Activated CD4-positive, alpha-beta T cell treated with anti-CD3 and anti-CD28 coated beads, Interleukin-2, amount 10 ng/mL, durations not matched to agents 24 days and 14 days (primary cell): ENCODE measurements around the gene SERP2. TPM values are rescaled to one million over a fixed set of nuclear protein-coding genes. Genes with fewer than 3 reads are reported as not detected.
"Not testable (repeated sequence)": the region's sequence is repeated elsewhere in the genome, so short reads cannot be mapped to it uniquely, and the experiment has no call there.

ENCODE experiments used
- DNase-seq: peaks from one replicate; pipeline ENCODE4 v3.0.0; 2022
- H3K27ac Mint-ChIP-seq: one replicate; pipeline ENCODE4 v1.8.0; 2022; ENCODE audit warnings: mild to moderate bottlenecking, mixed read lengths
- H3K27me3 Mint-ChIP-seq: one replicate; pipeline ENCODE4 v1.8.0; 2022; ENCODE audit warnings: mixed read lengths
- H3K36me3 Mint-ChIP-seq: one replicate; pipeline ENCODE4 v1.8.0; 2022; ENCODE audit warnings: low read depth, mild to moderate bottlenecking, mixed read lengths
- H3K4me1 Mint-ChIP-seq: one replicate; pipeline ENCODE4 v1.8.0; 2021; ENCODE audit warnings: mixed read lengths
- H3K4me3 Mint-ChIP-seq: one replicate; pipeline ENCODE4 v1.8.0; 2022; ENCODE audit warnings: mild to moderate bottlenecking, moderate library complexity, mixed read lengths
- H3K9me3 Mint-ChIP-seq: one replicate; pipeline ENCODE4 v1.8.0; 2021; ENCODE audit warnings: mixed read lengths
- intact Hi-C: fragments of 100-400 bp; cut with micrococcal nuclease; formaldehyde crosslinking; loops from one replicate; pipeline ENCODE4 v1.15.1; 2023
- total RNA-seq: library from RNA; stranded (reverse); gene quantifications from 2 replicates; pipeline ENCODE4 v1.2.3, GENCODE V29; 2022

The SERP2 gene
- total RNA-seq: not detected in 2 replicates

DNA sequence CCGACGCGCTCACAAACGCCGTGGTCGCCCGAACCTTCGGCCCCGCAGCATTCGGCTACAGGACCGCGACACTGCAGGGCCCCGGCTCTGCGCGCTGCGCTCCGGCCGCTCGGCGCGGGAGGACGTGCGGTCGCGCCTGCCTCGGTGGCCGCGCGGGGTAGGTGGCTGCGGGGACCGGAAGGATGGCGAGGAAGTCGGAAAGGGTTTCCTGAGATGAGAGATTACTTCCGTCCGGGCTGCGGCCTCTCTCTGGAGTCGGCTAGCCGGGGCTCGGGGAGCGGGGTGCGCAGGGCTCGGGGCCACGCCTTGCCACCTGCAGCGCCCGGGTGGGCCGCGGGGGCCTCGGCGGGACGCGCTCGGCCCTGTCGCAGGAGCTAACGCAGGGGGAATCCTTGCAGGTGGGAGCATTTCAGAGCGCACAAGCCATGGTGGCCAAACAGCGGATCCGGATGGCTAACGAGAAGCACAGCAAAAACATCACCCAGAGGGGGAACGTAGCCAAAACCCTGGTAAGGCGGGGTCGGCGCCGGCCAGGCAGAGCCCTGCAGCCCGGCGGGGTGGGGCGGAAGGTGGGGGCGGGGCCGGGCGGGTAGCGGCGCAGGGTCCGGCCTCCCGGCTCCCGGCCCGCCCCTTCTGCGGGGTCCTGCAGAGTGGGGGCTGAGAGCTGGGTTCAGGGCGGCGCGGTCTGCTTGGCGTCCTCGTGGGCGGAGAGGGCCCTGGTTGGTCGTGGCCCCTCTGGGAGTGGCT, at the start of gene SERP2:
SERP2 (plus strand) TSS at position 224 of the 747 bp plus-strand sequence; CDS start at position 426, 202 bp downstream.
- Mint-ChIP-seq H3K9me3 (no peaks in the 10 kb centered on the region), H3K4me3 (peak within 1 kb of the TSS; percentile 50), H3K27me3 (peaks cover 38% of the 10 kb centered on the region), H3K27ac (no peak within 1 kb of the TSS), H3K4me1 (no peaks in the 10 kb centered on the region), H3K36me3 (no peaks in the 10 kb centered on the region)
- DNase-seq: peak; percentile 58
- intact Hi-C loops: no loop called here

DNA sequence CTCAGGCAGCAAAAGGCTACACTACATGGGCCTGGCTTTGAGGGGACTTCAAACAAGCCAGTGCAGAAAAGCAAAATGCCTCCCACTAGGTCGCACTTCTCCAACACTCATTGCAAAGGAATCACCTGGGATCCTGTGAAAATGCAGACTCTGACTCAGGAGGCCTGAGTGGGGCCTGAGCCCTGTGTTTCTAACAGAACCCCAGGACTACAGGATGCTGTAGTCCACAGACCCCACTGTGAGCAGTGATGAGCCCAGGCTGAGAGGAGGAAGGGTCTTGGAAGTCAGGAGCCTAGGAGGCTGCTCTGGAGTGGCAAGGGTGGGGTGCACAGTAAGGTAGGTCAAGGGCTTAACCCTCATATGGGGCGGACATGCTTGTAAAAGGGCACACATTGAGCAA, 46.7 kb upstream of the SERP2 start:
- no peak overlapping the region for H3K27ac Mint-ChIP-seq
- intact Hi-C loops: no loop called here
- no peaks in the 10 kb centered on the region for H3K4me1 Mint-ChIP-seq
- no peak for DNase-seq
- H3K36me3 Mint-ChIP-seq: no peaks in the 10 kb centered on the region
- H3K27me3 Mint-ChIP-seq: no peaks in the 10 kb centered on the region
- H3K4me3 Mint-ChIP-seq: no peak overlapping the region
- H3K9me3 Mint-ChIP-seq: no peaks in the 10 kb centered on the region

GRCh38 chr13:44329041-44329440, 44.6 kb upstream of the SERP2 start:
- DNase-seq, H3K27me3 Mint-ChIP-seq, intact Hi-C loops, H3K4me1 Mint-ChIP-seq, H3K9me3 Mint-ChIP-seq, H3K4me3 Mint-ChIP-seq, H3K36me3 Mint-ChIP-seq, H3K27ac Mint-ChIP-seq: not testable (repeated sequence)

DNA sequence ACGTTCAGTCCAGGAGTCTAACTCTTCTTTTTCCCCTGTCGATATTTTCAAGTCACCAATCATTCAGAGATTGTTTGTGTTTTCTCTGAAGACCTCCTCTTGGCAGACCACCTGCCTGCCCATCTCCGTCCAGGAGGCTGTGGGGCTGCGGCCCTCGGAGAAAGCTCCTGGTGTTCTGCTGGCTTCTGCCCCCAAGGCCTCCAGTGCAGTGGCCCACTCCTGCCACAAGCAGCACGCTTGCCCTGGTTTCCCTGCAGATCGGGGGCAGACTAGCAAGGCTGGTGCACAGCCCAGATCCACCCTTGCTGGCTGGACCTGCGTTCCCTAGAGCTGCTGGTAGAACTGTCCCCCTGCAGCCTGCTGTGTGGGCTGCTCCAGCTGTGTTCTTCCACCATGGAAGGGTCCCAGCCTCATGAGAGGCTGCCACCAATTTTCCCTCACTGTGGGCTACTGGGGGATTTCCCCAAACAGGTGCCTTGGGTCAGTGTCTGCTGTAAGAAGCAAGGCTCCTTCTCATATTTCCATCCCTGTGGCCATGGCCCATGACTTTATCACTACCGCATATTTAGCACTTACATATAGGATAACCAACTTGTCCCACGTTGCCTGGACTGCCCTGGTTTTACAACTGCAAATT, 43.6 kb upstream of the SERP2 start:
- no peak for DNase-seq
- Mint-ChIP-seq H3K27ac (no peak overlapping the region), H3K27me3 (no peaks in the 10 kb centered on the region), H3K36me3 (no peaks in the 10 kb centered on the region), H3K4me1 (no peaks in the 10 kb centered on the region), H3K9me3 (no peaks in the 10 kb centered on the region), H3K4me3 (no peak overlapping the region)
- intact Hi-C loops: no loop called here

DNA sequence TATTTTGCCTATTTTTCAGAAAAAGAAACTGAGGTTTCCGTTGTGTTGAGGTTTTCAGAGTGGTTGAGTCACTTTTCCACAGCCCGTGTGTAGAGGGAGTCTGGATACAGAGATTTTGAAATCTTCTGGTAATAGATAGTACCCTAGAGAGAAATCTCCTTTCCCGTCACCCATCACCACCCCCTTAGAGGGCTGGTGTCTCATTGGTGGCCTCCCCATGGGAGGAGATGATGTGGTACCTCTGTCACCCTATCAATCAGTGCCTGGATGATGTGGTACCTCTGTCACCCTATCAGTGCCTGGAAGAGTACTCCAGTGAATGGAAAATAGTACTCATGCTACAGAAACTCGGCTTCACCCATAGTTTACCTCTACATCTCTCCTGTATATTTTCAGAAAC, 42.2 kb upstream of the SERP2 start:
- no peaks in the 10 kb centered on the region for H3K9me3 Mint-ChIP-seq
- intact Hi-C loops: no loop called here
- no peaks in the 10 kb centered on the region for H3K4me1 Mint-ChIP-seq
- no peak for DNase-seq
- no peaks in the 10 kb centered on the region for H3K27me3 Mint-ChIP-seq
- H3K4me3 Mint-ChIP-seq: no peak overlapping the region
- no peaks in the 10 kb centered on the region for H3K36me3 Mint-ChIP-seq
- H3K27ac Mint-ChIP-seq: peak overlapping the region; percentile 22

DNA sequence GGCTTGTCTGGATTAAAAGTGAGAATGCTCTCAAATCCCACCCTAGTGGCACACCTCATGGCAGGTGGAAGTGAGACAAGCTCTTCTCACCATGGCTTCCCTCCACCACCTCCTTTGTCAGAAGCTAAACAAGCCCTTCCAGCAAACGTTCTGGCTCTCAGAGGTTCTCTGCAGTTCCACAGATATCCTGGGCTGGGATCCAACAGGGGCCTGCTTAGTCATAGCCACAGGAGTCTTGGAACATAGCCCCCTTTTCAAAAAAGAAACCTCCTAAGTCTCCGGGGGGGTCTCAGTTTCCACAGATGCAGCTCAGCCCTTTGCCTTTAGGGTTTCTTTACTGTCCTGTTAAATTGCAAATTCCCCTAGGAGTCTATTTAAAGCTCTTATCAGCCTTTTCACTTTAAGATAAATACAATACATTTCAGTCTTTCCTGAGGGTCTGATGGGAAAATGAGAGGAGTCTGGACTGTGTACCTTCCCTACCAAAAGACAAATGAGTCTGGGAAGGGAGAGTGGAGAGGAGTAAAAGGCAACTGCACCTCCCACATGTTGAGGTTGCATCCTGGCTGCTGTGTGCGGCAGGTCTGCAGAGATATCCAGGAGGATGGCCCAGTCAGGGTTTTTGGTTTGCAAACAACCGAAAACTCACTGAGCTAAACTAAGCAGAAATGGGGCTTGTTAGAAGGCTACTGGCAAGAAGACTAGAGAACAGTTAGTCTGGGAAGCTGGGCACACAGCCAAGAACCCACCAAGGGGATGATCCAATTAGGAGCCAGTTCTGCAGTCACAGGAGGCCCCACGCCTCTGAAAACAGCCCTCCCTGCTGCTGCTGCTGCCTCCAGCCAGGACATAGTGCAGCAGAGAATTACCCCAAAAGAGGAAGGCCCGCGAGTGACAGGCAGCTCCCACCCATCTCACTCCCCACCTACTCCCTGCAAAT, 41.4 kb upstream of the SERP2 start:
- Mint-ChIP-seq H3K4me3 (no peak overlapping the region), H3K27me3 (no peaks in the 10 kb centered on the region), H3K9me3 (no peaks in the 10 kb centered on the region), H3K36me3 (no peaks in the 10 kb centered on the region), H3K27ac (peak overlapping the region; percentile 22), H3K4me1 (peaks cover 2% of the 10 kb centered on the region)
- no peak for DNase-seq
- intact Hi-C loops: no loop called here

DNA sequence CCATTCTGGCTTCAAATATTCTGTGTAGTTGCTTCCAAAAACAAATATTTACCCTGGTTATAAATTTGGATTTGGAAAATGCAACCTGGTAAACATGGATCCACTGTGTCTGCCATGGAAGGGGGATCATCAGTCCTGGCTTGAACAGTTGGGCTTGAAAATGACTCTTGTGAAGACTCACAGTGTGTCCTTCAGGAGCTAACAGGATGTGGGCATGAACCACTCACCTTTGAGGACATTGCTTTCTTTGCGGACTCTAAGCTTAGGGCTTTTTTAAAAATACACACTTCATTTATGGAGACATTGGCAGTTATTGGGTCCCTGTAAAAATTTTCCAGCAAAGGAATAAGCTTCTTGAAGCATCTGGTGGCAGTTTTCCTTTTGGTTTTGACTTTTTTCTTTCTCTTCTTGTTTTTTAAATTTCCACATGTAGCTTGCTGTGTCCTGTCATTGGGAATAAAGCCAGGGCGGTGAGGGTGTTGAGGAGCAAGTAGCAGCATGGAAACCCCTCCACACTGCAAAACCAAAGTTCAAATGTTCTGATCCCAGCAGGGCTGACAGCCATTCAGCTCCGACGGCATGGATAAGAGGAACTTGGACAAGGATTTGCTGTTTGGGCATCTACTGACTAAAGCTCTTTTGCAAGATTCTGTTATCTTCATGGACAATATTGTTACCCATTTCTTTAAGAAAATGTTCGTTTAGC, 39.5 kb upstream of the SERP2 start:
- no peaks in the 10 kb centered on the region for H3K27me3 Mint-ChIP-seq
- intact Hi-C loops: no loop called here
- DNase-seq: no peak
- H3K27ac Mint-ChIP-seq: no peak overlapping the region
- peaks cover 4% of the 10 kb centered on the region for H3K4me1 Mint-ChIP-seq
- no peak overlapping the region for H3K4me3 Mint-ChIP-seq
- no peaks in the 10 kb centered on the region for H3K9me3 Mint-ChIP-seq
- H3K36me3 Mint-ChIP-seq: no peaks in the 10 kb centered on the region

GRCh38 chr13:44334751-44335150, 38.9 kb upstream of the SERP2 start:
- Mint-ChIP-seq H3K36me3 (no peaks in the 10 kb centered on the region), H3K4me3 (no peak overlapping the region)

GRCh38 chr13:44336934-44337333, 36.7 kb upstream of the SERP2 start:
- no peak for DNase-seq
- Mint-ChIP-seq H3K9me3 (peaks cover 6% of the 10 kb centered on the region), H3K4me3 (no peak overlapping the region), H3K27me3 (no peaks in the 10 kb centered on the region), H3K36me3 (no peaks in the 10 kb centered on the region), H3K27ac (no peak overlapping the region), H3K4me1 (peaks cover 4% of the 10 kb centered on the region)
- intact Hi-C loops: no loop called here

More at GRCh38 chr13:44334751-44335150, 38.9 kb upstream of the SERP2 start:
- Mint-ChIP-seq H3K9me3 (no peaks in the 10 kb centered on the region), H3K27me3 (no peaks in the 10 kb centered on the region), H3K4me1 (peaks cover 4% of the 10 kb centered on the region), H3K27ac (no peak overlapping the region)
- intact Hi-C loops: no loop called here
- no peak for DNase-seq

- H3K9me3 Mint-ChIP-seq: peaks cover 10% of the 10 kb centered on the region
- H3K4me1 Mint-ChIP-seq: peaks cover 4% of the 10 kb centered on the region
- no peaks in the 10 kb centered on the region for H3K27me3 Mint-ChIP-seq
- no peaks in the 10 kb centered on the region for H3K36me3 Mint-ChIP-seq
- no peak overlapping the region for H3K27ac Mint-ChIP-seq
- DNase-seq: no peak
- intact Hi-C loops: no loop called here
- H3K4me3 Mint-ChIP-seq: no peak overlapping the region
Measured at GRCh38 chr13:44337581-44337980, 36.0 kb upstream of the SERP2 start.

- Mint-ChIP-seq H3K9me3 (peaks cover 10% of the 10 kb centered on the region), H3K4me3 (no peak overlapping the region), H3K36me3 (no peaks in the 10 kb centered on the region), H3K27ac (no peak overlapping the region), H3K27me3 (peaks cover 4% of the 10 kb centered on the region), H3K4me1 (peaks cover 4% of the 10 kb centered on the region)
- no peak for DNase-seq
- intact Hi-C loops: no loop called here
Measured at GRCh38 chr13:44340508-44340907, 33.1 kb upstream of the SERP2 start.

GRCh38 chr13:44342741-44343140, 30.9 kb upstream of the SERP2 start:
- no peak for DNase-seq
- intact Hi-C loops: no loop called here
- Mint-ChIP-seq H3K27ac (no peak overlapping the region), H3K4me1 (peaks cover 2% of the 10 kb centered on the region), H3K4me3 (no peak overlapping the region), H3K9me3 (peaks cover 10% of the 10 kb centered on the region), H3K27me3 (peaks cover 11% of the 10 kb centered on the region), H3K36me3 (no peaks in the 10 kb centered on the region)

GRCh38 chr13:44346534-44346933, 27.1 kb upstream of the SERP2 start:
- Mint-ChIP-seq H3K4me3 (no peak overlapping the region), H3K4me1 (no peaks in the 10 kb centered on the region), H3K27ac (no peak overlapping the region), H3K9me3 (peaks cover 4% of the 10 kb centered on the region), H3K36me3 (no peaks in the 10 kb centered on the region), H3K27me3 (peaks cover 11% of the 10 kb centered on the region)
- intact Hi-C loops: no loop called here
- no peak for DNase-seq
